Neural cell (in vitro differentiated cells): ENCODE results near the gene ADAT3.

Source experiments
- EP300 ChIP-seq: fragments of 450-650 bp; conservative IDR thresholded peaks from 2 replicates; pipeline ENCODE4 v1.6.1; 2014; ENCODE audit warnings: antibody characterized with exemption, mild to moderate bottlenecking, moderate library complexity; ENCODE audit not compliant: poor library complexity, severe bottlenecking
- TF ChIP-seq, protein P1 (sequence below): fragments of 450-650 bp; IDR thresholded peaks from 2 replicates; pipeline ENCODE4 v1.5.1; 2014; ENCODE audit warnings: antibody characterized with exemption, mild to moderate bottlenecking, moderate library complexity; ENCODE audit not compliant: poor library complexity, severe bottlenecking

GRCh38 chr19:1889907-1890306 is 15.3 kb upstream of the ADAT3 start:
- TF ChIP-seq, protein P1, sequence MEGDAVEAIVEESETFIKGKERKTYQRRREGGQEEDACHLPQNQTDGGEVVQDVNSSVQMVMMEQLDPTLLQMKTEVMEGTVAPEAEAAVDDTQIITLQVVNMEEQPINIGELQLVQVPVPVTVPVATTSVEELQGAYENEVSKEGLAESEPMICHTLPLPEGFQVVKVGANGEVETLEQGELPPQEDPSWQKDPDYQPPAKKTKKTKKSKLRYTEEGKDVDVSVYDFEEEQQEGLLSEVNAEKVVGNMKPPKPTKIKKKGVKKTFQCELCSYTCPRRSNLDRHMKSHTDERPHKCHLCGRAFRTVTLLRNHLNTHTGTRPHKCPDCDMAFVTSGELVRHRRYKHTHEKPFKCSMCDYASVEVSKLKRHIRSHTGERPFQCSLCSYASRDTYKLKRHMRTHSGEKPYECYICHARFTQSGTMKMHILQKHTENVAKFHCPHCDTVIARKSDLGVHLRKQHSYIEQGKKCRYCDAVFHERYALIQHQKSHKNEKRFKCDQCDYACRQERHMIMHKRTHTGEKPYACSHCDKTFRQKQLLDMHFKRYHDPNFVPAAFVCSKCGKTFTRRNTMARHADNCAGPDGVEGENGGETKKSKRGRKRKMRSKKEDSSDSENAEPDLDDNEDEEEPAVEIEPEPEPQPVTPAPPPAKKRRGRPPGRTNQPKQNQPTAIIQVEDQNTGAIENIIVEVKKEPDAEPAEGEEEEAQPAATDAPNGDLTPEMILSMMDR: no peak
- no peak for TF ChIP-seq EP300
